Motor neuron (in vitro differentiated cells): ENCODE data around the gene IFI35. TPM values are rescaled to one million over a fixed set of nuclear protein-coding genes. Genes with fewer than 3 reads are reported as not detected.

Experiments used
- ATAC-seq, 8 experiments: fragments of 200-7000 bp; cut with Tn5 transposase; replicated peaks in 6 of 8; 2 replicates each; pipeline ENCODE4 v1.8.0; 2021; ENCODE audit warnings: mild to moderate bottlenecking in 8 of 8, moderate library complexity in 8 of 8
- H3K27ac ChIP-seq, 2 donors: fragments of 250-450 bp; sonication (Bioruptor Pico); 2 replicates each; pipeline ENCODE4 v1.9.0; 2021; ENCODE audit warnings: antibody characterized with exemption in 2 of 2, mild to moderate bottlenecking in 2 of 2, moderate library complexity in 1 of 2
- H3K4me1 ChIP-seq, 2 donors: fragments of 250-450 bp; sonication (Bioruptor Pico); replicated peaks in 1 of 2; 2 replicates each; pipeline ENCODE4 v1.6.1; 2021; ENCODE audit warnings: antibody characterized with exemption in 2 of 2, mild to moderate bottlenecking in 2 of 2, moderate library complexity in 1 of 2
- H3K4me3 ChIP-seq, 5 donors: fragments of 250-450 bp; sonication (Bioruptor Pico); 2 replicates each; pipeline ENCODE4 v1.9.0; 2021; ENCODE audit warnings: antibody characterized with exemption in 5 of 5, mild to moderate bottlenecking in 5 of 5, moderate library complexity in 4 of 5
- WGBS, 10 experiments: fragments of 450-650 bp; shearing (Covaris generic); methylation state at CpG; one replicate each; pipeline ENCODE4 v1.0.0; 2022; 5-methylcytosine and 5-hydroxymethylcytosine counted together
- in situ Hi-C, 9 experiments: fragments of 400-800 bp; cut with MboI; loops; one replicate each; pipeline ENCODE4 v1.15.0; 2021; ENCODE audit warnings: low sequenced_read_pairs in 9 of 9, low pct_unique_long_range_greater_than_20kb in 2 of 9; ENCODE audit not compliant: unreplicated experiment in 9 of 9
- total RNA-seq, 8 experiments: library from RNA; unstranded; fragments of 300-600 nt; gene quantifications; 2 replicates each; pipeline versions ENCODE4 v1.2.3 to v1.2.4, GENCODE V29; 2022

IFI35 gene
- total RNA-seq, 8 experiments from 2014 or later: 0.76 to 57.9 (median 10.7) TPM; not detected in 1

DNA sequence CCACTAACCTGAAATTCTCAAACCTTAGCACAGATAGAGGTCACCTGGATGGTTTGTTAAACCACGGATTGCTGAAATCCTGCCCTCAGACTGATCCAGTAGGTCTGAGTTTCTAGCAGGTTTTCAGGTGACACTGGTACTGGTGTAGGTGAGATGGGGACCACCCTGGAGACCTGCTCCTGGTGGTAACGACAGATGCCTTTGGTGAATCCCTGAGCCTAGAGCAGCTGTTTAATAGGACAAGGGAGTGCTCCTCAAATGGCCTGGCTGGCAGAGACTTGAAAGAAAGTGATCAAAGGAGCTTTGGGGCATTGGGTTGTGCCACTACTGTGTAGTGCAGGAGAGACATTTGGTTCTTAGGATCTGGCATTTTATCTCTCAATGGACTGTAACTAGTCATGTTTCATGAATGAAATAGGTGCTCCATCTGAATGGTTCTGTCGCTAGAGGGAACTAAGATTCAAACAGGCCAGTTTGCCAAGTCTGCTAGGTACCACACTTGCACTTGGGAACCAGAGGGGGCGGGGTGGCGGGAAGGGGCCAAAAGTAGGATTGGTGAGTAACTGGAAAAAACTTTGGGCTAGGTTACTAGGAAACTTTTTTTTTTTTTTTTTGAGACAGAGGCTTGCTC, 2.9 kb upstream of the IFI35 start:
- Histone ChIP-seq H3K27ac (no peak overlapping the region), H3K4me3 (no peak overlapping the region), H3K4me1 (peaks cover 7 to 10% of the 10 kb centered on the region in 2 donors)
- in situ Hi-C loops: loop anchor here in 1 of 9 experiments (25.0 kb wide), 1 partner anchor 334 kb away; no protein-coding TSS in a partner anchor
- 60 to 100% (median 96%) methylated on average over 1 to 3 of the region's 5 CpGs; no CpG with 5 or more reads in 4 of the 10 experiments for WGBS, 10 experiments
- ATAC-seq: peak in 3 of 8 experiments; percentile 1 to 11 (median 7)

DNA sequence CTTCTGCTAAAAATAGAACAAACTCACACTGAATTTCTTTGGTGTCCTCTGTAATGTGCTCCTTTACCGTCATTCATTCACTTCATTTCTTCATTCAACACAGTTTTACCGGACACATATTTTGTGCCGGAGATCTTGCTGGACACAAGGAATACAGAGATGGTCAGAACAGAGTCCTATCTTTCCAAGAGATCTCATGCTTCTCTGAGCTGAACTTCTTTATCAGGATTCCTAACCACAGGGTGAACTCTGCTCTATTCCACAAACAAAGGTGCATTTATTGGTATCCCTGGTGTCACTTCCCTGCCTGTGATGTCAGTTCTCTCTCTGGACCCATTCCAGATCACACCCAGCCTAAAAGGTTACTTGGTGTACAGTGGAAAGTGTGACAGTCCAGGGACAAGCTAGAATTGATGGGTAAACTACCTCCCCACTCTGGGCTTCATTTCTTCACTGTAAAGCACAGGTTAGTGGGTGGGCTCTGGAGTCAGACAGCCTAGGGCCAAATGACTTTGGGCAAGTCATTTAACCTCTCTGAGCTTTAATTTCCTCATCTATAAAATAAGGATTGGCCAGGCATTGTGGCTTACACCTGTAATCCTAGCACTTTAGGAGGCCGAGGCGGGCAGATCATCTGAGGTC, 4.2 kb downstream of the IFI35 start:
- in situ Hi-C loops: loop anchor here in 1 of 9 experiments (25.0 kb wide), 1 partner anchor 327 kb away; no protein-coding TSS in a partner anchor
- no peak overlapping the region for H3K4me3 ChIP-seq
- H3K4me1 ChIP-seq: peaks cover 0 to 17% of the 10 kb centered on the region in 2 donors
- no peak overlapping the region for H3K27ac ChIP-seq
- ATAC-seq: no peak
- WGBS, 10 experiments: 60 to 94% (median 84%) methylated on average over 1 to 5 of the region's 5 CpGs

DNA sequence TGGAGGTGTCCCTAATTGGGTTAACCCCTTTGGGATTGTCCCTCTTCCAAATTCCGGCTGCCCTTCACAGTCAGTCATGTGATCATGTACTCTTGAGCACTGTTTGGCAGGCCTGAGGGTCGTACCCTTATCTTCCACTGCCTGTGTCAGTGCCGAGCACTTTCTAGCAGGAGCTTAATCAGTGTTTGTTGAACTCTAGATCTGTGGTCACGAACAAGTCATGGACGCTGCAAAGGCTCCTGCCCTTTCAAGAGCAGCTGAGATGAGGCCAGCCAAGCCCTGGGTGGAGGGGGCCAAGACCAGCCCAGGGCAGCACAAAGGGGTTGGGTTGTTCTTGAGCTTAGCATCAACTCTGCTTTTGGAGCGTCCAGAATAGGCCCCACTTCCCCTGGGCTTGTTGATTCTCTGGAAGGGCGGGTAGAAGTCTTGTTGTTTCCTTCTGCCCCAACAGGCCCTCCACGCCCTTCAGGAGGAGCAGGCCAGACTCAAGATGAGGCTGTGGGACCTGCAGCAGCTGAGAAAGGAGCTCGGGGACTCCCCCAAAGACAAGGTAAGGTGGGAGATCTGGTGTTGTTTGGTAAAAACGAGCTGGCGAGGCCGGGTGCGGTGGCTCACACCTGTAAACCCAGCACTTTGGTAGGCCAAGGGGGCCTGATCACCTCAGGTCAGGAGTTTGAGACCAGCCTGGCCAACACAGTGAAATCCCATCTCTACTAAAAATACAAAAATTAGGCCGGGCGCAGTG, 5.3 kb downstream of the IFI35 start:
- in situ Hi-C loops: loop anchor here in 1 of 9 experiments (25.0 kb wide), 1 partner anchor 325 kb away; no protein-coding TSS in a partner anchor
- Histone ChIP-seq H3K4me1 (peaks cover 0 to 22% of the 10 kb centered on the region in 2 donors), H3K4me3 (no peak overlapping the region), H3K27ac (no peak overlapping the region)
- no peak for ATAC-seq
- 53 to 100% (median 85%) methylated on average over 1 to 6 of the region's 15 CpGs; no CpG with 5 or more reads in 2 of the 10 experiments for WGBS, 10 experiments

DNA sequence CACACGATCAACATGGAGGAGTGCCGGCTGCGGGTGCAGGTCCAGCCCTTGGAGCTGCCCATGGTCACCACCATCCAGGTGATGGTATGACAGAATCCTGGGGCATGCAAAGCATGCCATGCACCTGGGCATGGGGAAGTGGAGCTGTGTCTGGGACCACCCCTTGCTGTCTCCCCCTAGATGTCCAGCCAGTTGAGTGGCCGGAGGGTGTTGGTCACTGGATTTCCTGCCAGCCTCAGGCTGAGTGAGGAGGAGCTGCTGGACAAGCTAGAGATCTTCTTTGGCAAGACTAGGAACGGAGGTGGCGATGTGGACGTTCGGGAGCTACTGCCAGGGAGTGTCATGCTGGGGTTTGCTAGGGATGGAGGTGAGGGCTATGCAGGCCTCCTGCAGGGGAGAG, 6.7 kb downstream of the IFI35 start:
- 50 to 100% (median 91%) methylated on average over 1 to 5 of the region's 8 CpGs; no CpG with 5 or more reads in 5 of the 10 experiments for WGBS, 10 experiments
- peak in 1 of 8 experiments; percentile 4 for ATAC-seq
- Histone ChIP-seq H3K4me1 (peaks cover 8 to 30% of the 10 kb centered on the region in 2 donors), H3K27ac (no peak overlapping the region), H3K4me3 (no peak overlapping the region)
- in situ Hi-C loops: loop anchor here in 1 of 9 experiments (25.0 kb wide), 1 partner anchor 324 kb away; no protein-coding TSS in a partner anchor

DNA sequence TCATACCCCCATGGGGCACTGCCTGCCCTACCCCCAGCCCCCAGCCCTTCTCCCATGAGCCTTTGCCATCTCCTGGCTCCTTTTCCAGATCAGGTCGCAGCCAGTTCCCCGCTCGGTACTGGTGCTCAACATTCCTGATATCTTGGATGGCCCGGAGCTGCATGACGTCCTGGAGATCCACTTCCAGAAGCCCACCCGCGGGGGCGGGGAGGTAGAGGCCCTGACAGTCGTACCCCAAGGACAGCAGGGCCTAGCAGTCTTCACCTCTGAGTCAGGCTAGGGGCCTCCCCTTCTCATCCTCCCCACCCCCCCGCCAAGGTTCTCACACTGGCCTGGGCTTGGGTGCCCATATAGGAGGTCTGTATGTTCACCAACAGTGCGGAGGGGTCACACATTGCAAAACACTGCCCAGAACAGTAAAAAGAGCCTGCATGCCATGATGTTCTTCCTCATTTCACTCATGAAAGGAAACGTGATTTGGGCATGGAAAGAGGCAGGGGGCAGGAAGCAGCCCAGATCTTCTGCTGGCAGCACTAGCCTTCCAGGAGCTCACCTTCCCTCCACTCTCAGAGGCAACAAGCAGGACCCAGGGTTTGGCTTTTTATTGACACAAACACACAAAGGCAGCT, 7.5 kb downstream of the IFI35 start:
- in situ Hi-C loops: loop anchor here in 1 of 9 experiments (25.0 kb wide), 1 partner anchor 323 kb away; no protein-coding TSS in a partner anchor
- Histone ChIP-seq H3K4me3 (no peak overlapping the region), H3K4me1 (peaks cover 16 to 39% of the 10 kb centered on the region in 2 donors), H3K27ac (no peak overlapping the region)
- 71 to 100% (median 90%) methylated on average over 1 to 2 of the region's 12 CpGs; no CpG with 5 or more reads in 5 of the 10 experiments for WGBS, 10 experiments
- ATAC-seq: peak in 2 of 8 experiments; percentile 4 to 6

DNA sequence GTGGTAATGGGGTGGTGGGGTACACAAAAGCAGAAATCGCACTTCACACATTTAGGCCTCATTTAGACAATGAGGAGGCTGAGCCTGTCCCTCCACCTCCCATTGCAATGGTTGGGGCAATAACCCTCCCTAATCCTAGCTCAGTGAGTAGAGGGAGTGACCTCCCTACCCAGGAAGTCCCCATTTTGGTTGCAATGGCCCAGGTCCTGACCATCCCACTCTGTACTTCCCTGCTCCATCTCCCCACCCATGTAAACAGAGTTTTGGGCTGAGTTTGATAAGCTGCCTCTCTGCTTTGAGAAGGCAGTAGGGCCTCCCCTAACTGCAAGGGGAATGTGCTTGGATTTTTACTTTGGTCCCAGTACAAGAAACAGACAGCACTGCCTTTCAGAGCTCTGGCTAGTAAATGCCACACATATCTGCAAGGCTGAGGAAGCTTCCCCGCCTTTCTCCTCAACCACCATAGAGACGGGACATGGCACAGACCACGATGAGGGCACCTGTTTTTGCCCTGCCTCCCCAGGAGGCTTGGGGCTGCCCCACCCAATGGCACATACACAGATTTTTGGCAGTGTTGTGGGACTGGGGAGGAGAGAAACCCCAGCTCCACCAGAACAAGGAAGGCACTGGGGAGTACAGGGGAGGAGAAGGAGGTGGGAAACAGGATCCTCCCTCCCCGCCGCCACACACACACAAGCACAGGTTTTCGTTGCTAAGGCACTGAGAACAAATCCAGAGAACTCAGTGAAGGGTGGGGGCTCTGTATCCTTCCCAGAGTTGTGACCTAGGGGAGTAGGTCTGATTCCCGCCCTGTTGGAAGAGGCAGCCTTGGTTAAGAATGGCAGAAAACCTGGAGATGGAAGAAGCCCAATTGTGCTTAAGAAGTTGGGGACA, 8.3 kb downstream of the IFI35 start:
- in situ Hi-C loops: loop anchor here in 1 of 9 experiments (25.0 kb wide), 1 partner anchor 322 kb away; no protein-coding TSS in a partner anchor
- ATAC-seq: peak in 3 of 8 experiments; percentile 3 to 5 (median 4)

DNA sequence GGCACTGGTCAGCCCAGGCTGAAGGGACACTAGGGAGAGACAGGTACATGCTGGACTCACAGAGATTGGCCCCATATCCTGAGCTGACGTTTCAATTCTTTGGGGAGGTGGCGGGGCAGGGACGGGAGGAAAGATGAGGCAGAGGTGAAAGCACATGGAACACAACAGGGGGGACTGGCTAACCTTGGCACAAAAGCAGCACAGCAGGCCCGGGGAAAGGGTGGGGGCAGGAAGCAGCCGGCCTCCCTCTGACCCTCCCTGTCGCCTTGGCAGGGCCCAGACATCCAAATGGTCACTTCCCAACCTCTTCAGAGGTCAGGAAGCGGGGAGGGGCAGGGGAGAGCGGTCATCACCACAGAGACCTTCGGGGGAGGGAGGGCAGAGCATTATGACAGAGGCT, 9.0 kb downstream of the IFI35 start:
- ATAC-seq: peak in 2 of 8 experiments; percentile 2 to 13
- peaks cover 30 to 53% of the 10 kb centered on the region in 2 donors for H3K4me1 ChIP-seq
- no peak overlapping the region for H3K4me3 ChIP-seq
- 0% methylated on average over 1 of the region's 9 CpGs; no CpG with 5 or more reads in 9 of the 10 experiments for WGBS, 10 experiments
- no peak overlapping the region for H3K27ac ChIP-seq
- in situ Hi-C loops: loop anchor here in 1 of 9 experiments (25.0 kb wide), 1 partner anchor 322 kb away; no protein-coding TSS in a partner anchor

More for the DNA sequence above, 8.3 kb downstream of the IFI35 start:
- peaks cover 24 to 46% of the 10 kb centered on the region in 2 donors for H3K4me1 ChIP-seq
- no peak overlapping the region for H3K27ac ChIP-seq
- H3K4me3 ChIP-seq: no peak overlapping the region
- WGBS, 10 experiments: 60 to 100% (median 100%) methylated on average over 1 to 7 of the region's 8 CpGs; no CpG with 5 or more reads in 5 of the 10 experiments

DNA sequence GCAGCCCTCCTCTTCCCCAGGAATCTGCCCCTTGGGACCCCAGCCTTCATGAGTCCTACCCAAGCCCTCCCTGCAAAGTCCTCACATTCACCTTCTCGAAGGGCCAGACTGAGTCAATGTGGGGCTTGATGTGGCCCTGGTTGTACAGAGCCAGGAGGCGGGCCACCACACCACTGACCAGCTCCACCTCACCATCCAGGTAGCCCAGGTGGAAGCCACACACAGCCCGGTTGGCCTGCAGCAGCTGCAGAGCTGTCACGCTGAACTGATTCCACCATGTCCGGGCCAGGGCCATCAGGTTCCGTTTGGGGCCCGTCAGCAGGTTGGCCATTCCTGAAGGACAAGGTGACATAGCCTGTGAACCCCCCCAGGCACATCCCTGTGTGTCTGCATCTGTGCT, 9.6 kb downstream of the IFI35 start:
- Histone ChIP-seq H3K27ac (no peak overlapping the region), H3K4me3 (no peak overlapping the region), H3K4me1 (peaks cover 30 to 53% of the 10 kb centered on the region in 2 donors)
- in situ Hi-C loops: loop anchor here in 1 of 9 experiments (25.0 kb wide), 1 partner anchor 321 kb away; no protein-coding TSS in a partner anchor
- no peak for ATAC-seq
- 100% methylated on average over 1 to 3 of the region's 7 CpGs; no CpG with 5 or more reads in 7 of the 10 experiments for WGBS, 10 experiments

DNA sequence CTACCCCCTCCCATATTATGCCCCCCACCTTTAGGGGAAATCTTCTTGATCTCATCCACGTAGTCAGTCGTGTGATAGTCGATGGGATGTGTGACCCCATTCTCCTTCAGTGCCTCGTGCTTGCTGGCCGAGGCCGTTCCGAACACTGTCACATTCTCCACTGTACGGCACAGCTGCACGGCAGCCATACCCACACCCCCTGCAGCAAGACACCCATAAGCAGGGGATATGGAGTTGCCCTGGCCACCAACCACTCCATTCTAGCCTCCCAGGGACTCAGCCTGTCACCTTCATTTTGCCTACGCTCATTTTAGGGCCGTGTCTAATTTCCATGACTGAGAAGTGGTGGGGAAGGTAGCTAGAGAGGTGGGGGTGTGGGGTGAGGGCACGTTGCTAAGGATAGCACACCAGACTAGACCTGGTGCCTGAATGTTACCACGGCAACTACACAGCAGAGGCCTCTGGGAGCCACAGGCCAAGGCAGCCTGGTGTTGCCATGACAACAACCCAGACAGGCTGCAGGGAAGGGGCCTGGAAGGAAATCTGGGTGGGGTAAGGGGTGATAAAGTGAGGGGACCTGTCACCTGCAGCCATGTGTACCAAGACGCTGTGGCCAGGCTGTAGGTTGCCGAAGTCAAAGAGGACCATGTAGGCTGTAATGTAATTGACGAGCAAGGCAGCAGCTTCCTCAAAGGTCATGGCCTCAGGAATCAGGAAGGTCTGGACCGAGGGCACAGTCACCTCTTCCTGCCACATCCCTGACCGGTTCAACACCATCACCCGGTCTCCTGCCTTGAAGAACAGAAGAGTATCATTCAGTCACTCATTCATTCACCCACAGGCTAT, 11.6 kb downstream of the IFI35 start:
- ATAC-seq: peak in 5 of 8 experiments; percentile 66 to 70 (median 68)
- Histone ChIP-seq H3K27ac (peak overlapping the region; percentile 14 to 57), H3K4me3 (peak overlapping the region in 3 of 5 donors; percentile 2 to 68 (median 58)), H3K4me1 (peaks cover 30 to 53% of the 10 kb centered on the region in 2 donors)
- WGBS, 10 experiments: 14 to 80% (median 67%) methylated on average over 1 to 4 of the region's 19 CpGs; no CpG with 5 or more reads in 7 of the 10 experiments
- in situ Hi-C loops: loop anchor here in 1 of 9 experiments (25.0 kb wide), 1 partner anchor 319 kb away; no protein-coding TSS in a partner anchor

DNA sequence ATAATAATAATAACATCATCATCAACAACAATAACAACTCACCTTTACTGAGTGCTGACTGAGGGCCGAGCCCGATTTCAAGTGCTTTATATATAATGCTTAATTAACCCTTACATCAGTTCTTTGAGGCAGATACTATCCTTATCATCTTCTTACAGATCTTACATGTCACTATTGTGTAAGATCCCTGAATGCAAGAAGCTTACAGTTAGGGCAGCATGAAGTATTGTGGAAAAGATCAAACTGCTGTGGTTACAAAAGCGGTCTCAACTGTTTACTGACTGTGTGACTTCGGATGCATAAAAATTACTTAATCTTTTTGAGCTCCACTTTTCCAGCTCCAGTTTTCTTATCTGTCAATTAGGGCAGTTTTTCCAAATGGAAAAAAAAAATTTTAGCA, 12.3 kb downstream of the IFI35 start:
- in situ Hi-C loops: loop anchor here in 1 of 9 experiments (25.0 kb wide), 1 partner anchor 318 kb away; no protein-coding TSS in a partner anchor
- ATAC-seq: no peak
- Histone ChIP-seq H3K4me1 (peaks cover 30 to 52% of the 10 kb centered on the region in 2 donors), H3K4me3 (peak overlapping the region in 2 of 5 donors; percentile 58 to 68), H3K27ac (peak overlapping the region in 1 of 2 donors; percentile 87)
- 47 to 100% (median 65%) methylated on average over 1 to 4 of the region's 4 CpGs for WGBS, 10 experiments
